Superior temporal gyrus (tissue), 1 donor: ENCODE measurements around the gene TBC1D17.
A peak's percentile ranks its signal among the peaks of the same experiment; 100 is the strongest.

Experiments used
- DNase-seq: peaks from one replicate; pipeline ENCODE4 v3.0.0-alpha.2; 2016; ENCODE audit errors: extremely low spot score

The TBC1D17 gene

GRCh38 chr19:49894011-49894664 is 16.6 kb downstream of the TBC1D17 start:
- DNase-seq = no peak

DNA sequence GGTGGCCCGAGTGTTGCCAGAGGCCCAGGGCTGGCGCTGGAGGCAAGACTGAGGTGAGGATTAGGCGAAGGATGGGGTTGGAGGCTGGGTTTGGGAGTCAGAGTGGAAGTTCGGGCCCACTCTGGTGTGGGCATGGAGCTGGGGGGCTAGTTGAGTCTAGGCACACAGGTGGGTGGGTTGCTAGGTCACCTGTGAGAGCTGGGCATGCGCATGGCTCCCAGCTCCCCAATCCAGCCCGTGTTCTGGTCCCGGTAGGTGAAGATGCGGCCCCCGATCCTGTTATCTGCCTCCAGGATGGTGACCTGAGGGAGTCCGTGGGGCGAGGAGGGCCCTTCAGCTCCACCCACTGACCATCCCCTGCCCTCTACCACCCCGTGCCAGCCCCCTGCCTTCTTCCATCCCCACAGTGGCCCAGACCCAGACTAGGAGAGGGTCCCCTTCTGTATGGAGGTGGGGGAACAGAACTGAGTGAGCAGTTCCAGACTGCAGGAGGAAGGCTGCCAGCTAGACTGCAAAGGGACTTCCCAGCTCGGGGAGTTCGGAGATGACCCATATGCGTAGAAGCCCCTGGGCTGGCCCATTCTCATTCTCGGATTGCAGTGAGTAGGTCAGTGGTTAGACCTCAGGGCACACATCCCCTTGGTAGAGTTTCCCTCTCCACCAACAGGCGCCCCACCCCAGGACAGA is 17.5 kb downstream of the TBC1D17 start:
- DNase-seq = no peak

DNA sequence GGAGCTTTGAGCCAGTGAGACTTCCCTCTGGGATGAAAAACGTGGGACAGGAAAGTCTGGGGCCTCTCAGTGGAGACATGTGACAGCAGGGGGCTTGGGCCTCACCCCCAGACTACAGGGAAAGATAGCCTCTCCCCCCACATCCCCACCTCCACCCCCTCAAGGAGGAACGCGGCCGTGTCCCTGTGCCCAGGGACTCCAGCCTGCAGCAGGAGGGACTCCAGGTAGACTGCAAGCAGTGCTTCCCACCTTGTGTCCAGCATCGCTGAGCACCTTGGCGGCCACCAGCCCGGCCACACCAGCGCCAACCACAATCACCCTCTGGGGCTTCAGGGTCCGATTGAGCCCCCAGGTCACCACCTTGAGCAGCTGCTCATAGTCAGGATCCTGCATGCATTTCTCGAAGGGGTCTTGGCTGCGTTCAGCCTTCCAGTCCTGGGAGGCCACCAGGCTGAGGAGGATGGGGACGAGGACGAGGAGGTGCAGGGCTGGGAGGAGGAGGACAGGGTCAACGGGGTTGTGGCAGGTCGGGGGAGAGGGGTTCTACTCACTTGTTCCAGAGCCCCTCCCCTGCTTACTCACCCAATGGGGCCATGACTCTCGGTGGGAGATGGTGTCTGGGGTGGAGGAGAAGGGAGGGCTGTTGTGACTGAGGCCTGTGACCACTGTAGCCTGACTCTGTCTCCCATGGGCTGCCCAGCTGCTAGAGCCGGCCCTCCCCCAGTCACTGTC is 18.2 kb downstream of the TBC1D17 start:
- DNase-seq = no peak

DNA sequence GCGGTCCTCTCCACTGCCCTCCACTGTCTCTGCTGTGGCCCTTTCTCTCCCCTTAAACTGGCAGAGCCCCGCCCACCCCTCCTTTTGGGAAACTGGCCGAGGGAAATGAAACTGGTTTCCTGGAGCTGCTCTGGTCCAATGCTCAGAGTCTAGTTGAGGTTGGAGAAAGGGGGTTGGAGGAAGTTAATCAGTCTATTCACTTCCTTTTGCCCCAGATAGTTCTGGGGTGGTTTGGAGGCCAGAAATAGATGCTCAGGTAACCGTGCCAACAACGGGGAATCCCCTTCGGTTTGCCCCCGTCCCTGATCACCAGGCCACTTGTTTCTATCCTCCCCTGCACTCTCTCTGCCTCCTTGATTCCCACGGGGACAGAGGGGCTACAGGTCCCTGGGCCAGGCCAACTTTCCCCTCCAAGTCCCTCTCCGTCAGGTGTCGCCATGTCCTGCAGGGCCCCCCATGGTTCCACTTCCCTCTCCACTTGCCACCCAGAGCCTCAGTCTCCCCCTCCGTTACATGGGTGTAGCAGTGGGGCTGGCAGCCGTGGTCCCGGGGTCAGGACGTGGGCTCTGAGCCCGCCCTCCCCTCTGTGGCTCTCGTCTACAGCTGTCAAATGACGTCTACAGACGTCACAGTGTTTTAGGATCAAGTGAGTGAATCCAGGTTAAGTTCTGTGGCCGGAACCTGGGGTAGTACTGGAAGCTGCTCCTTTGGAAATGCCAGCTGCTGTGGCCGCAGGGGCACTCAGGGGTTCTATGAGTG is 19.5 kb downstream of the TBC1D17 start, which contains the start of gene IL4I1:
TSS of gene IL4I1 (minus strand) at position 25 of the 759 bp plus-strand sequence. CDS start 727 bp downstream, outside the sequence.
- no peak for DNase-seq

DNA sequence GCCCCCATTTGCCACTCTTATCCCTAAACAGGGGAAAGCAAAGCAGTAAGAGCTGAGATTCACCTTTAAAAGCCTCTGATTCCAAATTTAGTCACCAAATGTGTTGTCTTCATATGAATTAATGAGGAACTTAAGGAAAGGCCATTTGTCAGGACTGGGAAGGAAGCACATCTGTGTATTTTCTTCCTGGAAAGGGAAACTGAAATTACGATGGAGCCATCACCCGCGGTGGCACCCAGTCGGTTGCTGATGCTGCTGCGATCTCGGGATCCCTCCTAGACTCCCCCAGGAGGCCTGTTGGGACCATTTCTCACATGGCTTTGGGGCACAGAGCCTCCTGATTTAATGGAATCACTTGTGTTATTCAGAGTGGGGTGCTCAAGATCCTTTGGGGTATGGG is 26.6 kb downstream of the TBC1D17 start:
- no peak for DNase-seq

DNA sequence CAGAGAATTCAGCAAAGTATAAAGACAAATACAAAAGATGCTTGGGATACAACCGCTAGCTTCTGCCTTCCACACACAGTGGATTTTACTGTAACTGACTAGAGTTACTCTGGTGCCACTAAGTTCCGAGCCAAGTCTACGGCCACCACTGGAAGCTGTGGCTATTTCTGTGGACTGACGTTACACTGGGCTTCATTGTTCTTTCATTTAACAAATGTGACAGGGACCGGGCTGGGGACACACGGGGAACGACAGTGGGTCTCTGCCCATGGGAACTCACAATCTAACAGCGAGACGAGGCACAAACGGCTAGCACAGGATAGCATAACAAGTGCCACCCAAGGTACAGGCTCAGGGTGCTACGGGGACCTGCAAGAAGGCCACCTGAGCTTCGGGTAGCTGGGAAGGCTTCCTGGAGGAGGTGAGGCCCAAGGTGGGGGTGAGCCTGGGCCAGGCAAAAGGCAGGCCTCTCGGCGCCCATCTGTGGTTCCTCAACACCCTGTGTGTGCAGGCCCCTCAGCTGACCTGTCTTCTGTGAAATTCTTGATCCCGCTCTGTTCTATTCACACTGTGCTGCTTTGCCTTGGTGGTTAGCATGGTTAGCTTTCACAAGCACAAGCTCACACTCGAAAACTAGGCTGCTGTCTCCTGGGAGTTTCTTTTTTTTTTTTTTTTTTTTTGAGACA is 29.5 kb downstream of the TBC1D17 start:
- peak; percentile 71 for DNase-seq

GRCh38 chr19:49907745-49908446 is 30.4 kb downstream of the TBC1D17 start:
- no peak for DNase-seq

- no peak for DNase-seq
Measured at GRCh38 chr19:49908480-49909420, 31.2 kb downstream of the TBC1D17 start.

- DNase-seq = no peak
Measured at GRCh38 chr19:49910179-49910578, 32.7 kb downstream of the TBC1D17 start.

- DNase-seq = peak; percentile 51
Measured at GRCh38 chr19:49911381-49912145, 34.1 kb downstream of the TBC1D17 start.

DNA sequence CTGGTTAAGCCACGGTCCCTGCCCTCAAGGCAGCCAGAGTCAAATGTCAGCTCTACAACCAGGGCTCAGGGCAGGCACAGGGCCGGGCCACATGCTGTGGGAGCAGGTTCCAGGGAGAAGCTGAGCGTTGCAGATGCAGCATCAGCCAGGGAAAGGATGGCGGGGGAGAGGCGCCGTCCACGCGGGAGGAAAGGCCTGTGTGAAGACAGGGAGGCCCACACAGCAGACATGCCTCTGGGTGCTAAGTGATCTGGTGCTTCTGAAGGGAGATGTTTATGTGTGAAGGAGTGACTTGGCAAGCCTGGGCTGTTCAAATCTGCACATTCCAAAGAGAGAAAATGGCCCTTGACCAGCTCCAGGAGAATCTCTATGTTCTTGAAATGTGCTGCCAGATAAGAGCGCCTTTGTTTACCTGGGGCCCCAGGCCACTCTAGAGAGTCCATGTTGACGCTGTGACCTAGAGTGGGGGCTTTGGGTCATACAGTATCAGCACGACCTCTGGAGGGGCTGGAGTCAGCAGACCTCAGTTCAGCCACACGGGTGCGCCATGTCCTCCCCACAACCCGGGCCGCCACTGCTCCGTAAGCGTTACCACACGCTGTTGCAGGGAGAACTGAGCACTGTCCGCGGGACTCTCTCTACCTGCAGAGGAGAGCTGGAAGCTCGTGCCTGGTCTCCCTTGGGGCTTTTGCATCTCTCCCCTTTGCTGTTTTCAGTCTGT is 35.6 kb downstream of the TBC1D17 start:
- DNase-seq = peak; percentile 51

DNA sequence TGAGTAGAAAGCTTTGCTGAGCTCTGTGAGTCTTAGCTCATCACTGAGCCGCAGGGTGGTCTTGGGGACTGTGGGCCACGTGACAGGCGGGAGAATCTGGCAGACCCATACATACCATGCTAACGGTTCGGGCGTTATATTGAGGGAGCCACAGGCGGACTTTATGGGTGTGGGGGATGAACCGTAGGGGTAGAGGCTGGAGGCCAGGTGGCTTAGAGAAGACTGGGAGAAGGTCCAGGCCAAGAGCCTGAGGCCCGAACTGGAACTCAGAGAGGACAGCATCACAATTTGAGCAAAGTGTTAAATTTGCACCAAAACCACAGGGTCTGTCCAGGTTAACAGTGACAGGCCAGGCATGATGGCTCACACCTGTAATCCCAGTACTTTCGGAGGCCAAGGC is 36.2 kb downstream of the TBC1D17 start:
- no peak for DNase-seq

- no peak for DNase-seq
Measured at GRCh38 chr19:49915271-49915670, 37.8 kb downstream of the TBC1D17 start.

DNA sequence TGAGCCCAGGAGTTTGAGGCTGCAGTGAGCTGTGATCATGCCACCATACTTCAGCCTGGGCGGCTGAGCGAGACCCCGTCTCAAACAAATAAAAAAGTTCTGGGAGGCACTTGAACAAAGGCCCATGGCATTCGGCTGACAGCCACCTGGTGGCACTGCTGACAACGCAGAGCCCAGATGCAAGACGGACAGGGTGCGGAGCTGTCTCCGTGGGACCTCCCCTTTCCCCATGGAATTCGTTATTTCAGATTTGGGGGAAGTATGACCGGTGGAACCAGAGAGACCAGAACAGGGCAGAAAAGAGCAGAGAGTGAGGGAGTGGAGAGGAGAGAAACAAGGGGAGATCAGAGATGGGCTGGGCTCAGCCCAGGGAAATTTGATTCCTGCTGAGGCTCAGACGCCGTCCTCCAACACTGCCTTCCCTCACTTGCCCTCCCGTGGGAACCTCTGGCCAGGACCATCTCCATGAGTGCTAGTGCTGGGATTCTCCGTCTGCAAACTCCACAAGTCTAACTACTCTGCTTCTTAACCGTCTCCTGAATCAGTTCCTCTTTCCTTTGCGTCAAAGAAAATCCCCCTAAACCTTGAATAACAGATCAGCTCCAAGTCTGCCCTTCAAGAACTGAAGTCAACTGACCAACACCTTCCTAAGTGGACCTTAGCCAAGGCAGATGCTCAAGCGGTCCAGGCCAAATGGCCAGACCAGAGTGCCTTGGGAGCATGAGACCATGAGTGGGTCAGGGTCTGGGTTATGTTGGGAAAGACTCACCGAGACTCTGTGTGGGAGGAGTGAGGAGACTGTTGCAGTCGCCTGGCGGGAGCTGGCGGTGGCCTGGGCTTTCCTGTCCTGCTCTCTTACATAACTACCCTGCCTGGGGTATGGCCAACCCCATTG is 39.6 kb downstream of the TBC1D17 start:
- DNase-seq = no peak

GRCh38 chr19:49918089-49918488 is 40.6 kb downstream of the TBC1D17 start:
- no peak for DNase-seq

GRCh38 chr19:49920624-49921363 is 43.3 kb downstream of the TBC1D17 start:
- no peak for DNase-seq
